ENCODE results near the gene HLX.

Gene HLX

GRCh38 chr1:220921971-220922635 lies 42.9 kb downstream of the HLX start:
- ATAC-seq (ENCODE audit: insufficient read depth, low read depth) (no peak), DNase-seq (no peak)
- H3K27ac ChIP-seq (ENCODE audit: low read length): no peak overlapping the region
- H3K4me1 ChIP-seq (ENCODE audit: insufficient read depth, low read length): no peaks in the 10 kb centered on the region
- no peak overlapping the region for H3K9ac ChIP-seq (ENCODE audit: low read depth, low read length)
- H3K27me3 ChIP-seq (ENCODE audit: insufficient read depth, low read length, poor library complexity): no peaks in the 10 kb centered on the region
- H2AFZ ChIP-seq (ENCODE audit: low read depth, low read length): no peak overlapping the region
- H3K9me3 ChIP-seq (ENCODE audit: insufficient read depth, low read length, severe bottlenecking): no peaks in the 10 kb centered on the region
- no peaks in the 10 kb centered on the region for H3K36me3 ChIP-seq (ENCODE audit: insufficient read depth, low read length)
- no peaks in the 10 kb centered on the region for H4K20me1 ChIP-seq (ENCODE audit: insufficient read depth, low read length)
- TF ChIP-seq CTCF (IDR thresholded peaks at IDR 0.05; ENCODE audit: borderline replicate concordance, extremely low read depth, low read length, poor library complexity, severe bottlenecking) (no peak), EZH2 (IDR thresholded peaks at IDR 0.05; ENCODE audit: borderline replicate concordance, low read depth, low read length, severe bottlenecking) (no peak)
- H3K4me2 ChIP-seq (ENCODE audit: insufficient read depth, low read length): no peak overlapping the region
- no peaks in the 10 kb centered on the region for H3K79me2 ChIP-seq (ENCODE audit: insufficient read depth, low read length)
- H3K4me3 ChIP-seq (ENCODE audit: low read depth in 1 of 2, low read length in 2 of 2): no peak overlapping the region

GRCh38 chr1:220922951-220923350 lies 43.7 kb downstream of the HLX start:
- no peak overlapping the region for H3K4me2 ChIP-seq (ENCODE audit: insufficient read depth, low read length)
- no peak overlapping the region for H2AFZ ChIP-seq (ENCODE audit: low read depth, low read length)
- H3K4me1 ChIP-seq (ENCODE audit: insufficient read depth, low read length): no peaks in the 10 kb centered on the region
- no peak overlapping the region for H3K9ac ChIP-seq (ENCODE audit: low read depth, low read length)
- no peaks in the 10 kb centered on the region for H3K79me2 ChIP-seq (ENCODE audit: insufficient read depth, low read length)
- no peak for DNase-seq
- no peaks in the 10 kb centered on the region for H3K27me3 ChIP-seq (ENCODE audit: insufficient read depth, low read length, poor library complexity)
- H3K36me3 ChIP-seq (ENCODE audit: insufficient read depth, low read length): no peaks in the 10 kb centered on the region
- H4K20me1 ChIP-seq (ENCODE audit: insufficient read depth, low read length): no peaks in the 10 kb centered on the region
- H3K27ac ChIP-seq (ENCODE audit: low read length): no peak overlapping the region
- ATAC-seq (ENCODE audit: insufficient read depth, low read depth): no peak
- no peaks in the 10 kb centered on the region for H3K9me3 ChIP-seq (ENCODE audit: insufficient read depth, low read length, severe bottlenecking)
- no peak overlapping the region for H3K4me3 ChIP-seq (ENCODE audit: low read depth in 1 of 2, low read length in 2 of 2)
- TF ChIP-seq EZH2 (IDR thresholded peaks at IDR 0.05; ENCODE audit: borderline replicate concordance, low read depth, low read length, severe bottlenecking): no peak
- no peak for TF ChIP-seq CTCF (IDR thresholded peaks at IDR 0.05; ENCODE audit: borderline replicate concordance, extremely low read depth, low read length, poor library complexity, severe bottlenecking)

- DNase-seq (no peak), ATAC-seq (ENCODE audit: insufficient read depth, low read depth) (no peak)
- Histone ChIP-seq H4K20me1 (ENCODE audit: insufficient read depth, low read length) (no peaks in the 10 kb centered on the region), H3K27ac (ENCODE audit: low read length) (no peak overlapping the region), H3K9me3 (ENCODE audit: insufficient read depth, low read length, severe bottlenecking) (no peaks in the 10 kb centered on the region), H3K27me3 (ENCODE audit: insufficient read depth, low read length, poor library complexity) (no peaks in the 10 kb centered on the region), H3K36me3 (ENCODE audit: insufficient read depth, low read length) (no peaks in the 10 kb centered on the region), H2AFZ (ENCODE audit: low read depth, low read length) (no peak overlapping the region), H3K4me1 (ENCODE audit: insufficient read depth, low read length) (no peaks in the 10 kb centered on the region), H3K9ac (ENCODE audit: low read depth, low read length) (no peak overlapping the region), H3K4me2 (ENCODE audit: insufficient read depth, low read length) (no peak overlapping the region), H3K4me3 (ENCODE audit: low read depth in 1 of 2, low read length in 2 of 2) (no peak overlapping the region), H3K79me2 (ENCODE audit: insufficient read depth, low read length) (no peaks in the 10 kb centered on the region)
- TF ChIP-seq CTCF (IDR thresholded peaks at IDR 0.05; ENCODE audit: borderline replicate concordance, extremely low read depth, low read length, poor library complexity, severe bottlenecking): no peak
- TF ChIP-seq EZH2 (IDR thresholded peaks at IDR 0.05; ENCODE audit: borderline replicate concordance, low read depth, low read length, severe bottlenecking): no peak
These were observed 45.2 kb downstream of the HLX start for GRCh38 chr1:220924331-220924970.
